Caco-2 (cell line): ENCODE data around the gene NSUN4. TPM values are rescaled to one million over a fixed set of nuclear protein-coding genes. Genes with fewer than 3 reads are reported as not detected.

Experiments used
- BruUV-seq: library from RNA; stranded (reverse); fragments of 400-500 nt; replicated peaks from 2 replicates; lab custom pipeline; 2021; lab: Mats Ljungman, UMichigan
- CTCF ChIA-PET: fragments of 300-600 bp; sonication (Branson Sonifier 250); formaldehyde crosslinking; loops from one replicate; lab custom pipeline; 2022; ENCODE audit warnings: antibody characterized with exemption; lab: Charles Lee
- POLR2A ChIA-PET: fragments of 300-600 bp; sonication (Branson Sonifier 250); formaldehyde crosslinking; loops from one replicate; lab custom pipeline; 2022; ENCODE audit warnings: antibody characterized with exemption; lab: Charles Lee
- DNase-seq, 2 experiments: peaks; one replicate each; pipeline versions ENCODE4 v3.0.0 to v3.0.0-alpha.2; 2020 to 2022
- H3K27me3 ChIP-seq: replicated peaks from 2 replicates; pipeline ENCODE4 v1.6.0; 2011; ENCODE audit warnings: low read length; ENCODE audit not compliant: control insufficient read depth, insufficient read depth
- H3K36me3 ChIP-seq: 2 replicates; pipeline ENCODE4 v1.5.1; 2011; ENCODE audit warnings: low read length; ENCODE audit not compliant: control insufficient read depth, insufficient read depth
- H3K4me1 ChIP-seq: fragments of 250-450 bp; sonication (Bioruptor Pico); 2 replicates; pipeline ENCODE4 v1.5.1; 2020; ENCODE audit warnings: mild to moderate bottlenecking
- H3K4me3 ChIP-seq: 2 replicates; pipeline ENCODE4 v1.5.1; 2011; ENCODE audit warnings: low read depth, mild to moderate bottlenecking, control low read depth, low read length
- H3K9me3 ChIP-seq: fragments of 250-450 bp; sonication (Bioruptor Pico); 2 replicates; pipeline ENCODE4 v1.5.1; 2020; ENCODE audit warnings: mild to moderate bottlenecking, moderate library complexity
- H3K27ac Mint-ChIP-seq: one replicate; pipeline ENCODE4 v1.8.0; 2022; ENCODE audit warnings: mixed read lengths; ENCODE audit not compliant: unreplicated experiment
- H3K27me3 Mint-ChIP-seq: one replicate; pipeline ENCODE4 v1.8.0; 2022; ENCODE audit warnings: mixed read lengths; ENCODE audit not compliant: insufficient read depth, unreplicated experiment
- H3K36me3 Mint-ChIP-seq: one replicate; pipeline ENCODE4 v1.8.0; 2022; ENCODE audit warnings: mild to moderate bottlenecking, mixed read lengths; ENCODE audit not compliant: insufficient read depth, unreplicated experiment
- H3K4me1 Mint-ChIP-seq: one replicate; pipeline ENCODE4 v1.8.0; 2022; ENCODE audit warnings: low read depth, mixed read lengths; ENCODE audit not compliant: unreplicated experiment
- H3K4me3 Mint-ChIP-seq: one replicate; pipeline ENCODE4 v1.8.0; 2022; ENCODE audit warnings: mild to moderate bottlenecking, moderate library complexity, mixed read lengths; ENCODE audit not compliant: unreplicated experiment
- H3K9me3 Mint-ChIP-seq: one replicate; pipeline ENCODE4 v1.8.0; 2022; ENCODE audit warnings: mixed read lengths; ENCODE audit not compliant: unreplicated experiment
- intact Hi-C: fragments of 100-400 bp; cut with micrococcal nuclease; formaldehyde crosslinking; loops from one replicate; pipeline ENCODE4 v1.10.0; 2022; ENCODE audit not compliant: unreplicated experiment
- total RNA-seq: library from RNA; stranded (reverse); gene quantifications from 2 replicates; pipeline ENCODE4 v1.2.3, GENCODE V29; 2022
- TF ChIP-seq, protein P1 (sequence below), 2 experiments: fragments of 200-600 bp in 1 of 2; IDR thresholded peaks; 1 replicate in 1 of 2; 2 replicates in 1 of 2; pipeline versions ENCODE4 v1.5.1 to v1.8.0; 2011 to 2022; ENCODE audit warnings: antibody characterized with exemption in 1 of 2, control low read depth in 1 of 2, inconsistent platforms in 1 of 2, low read depth in 1 of 2, low read length in 1 of 2, mild to moderate bottlenecking in 1 of 2, moderate library complexity in 1 of 2; ENCODE audit not compliant: insufficient read depth in 1 of 2, severe bottlenecking in 1 of 2, unreplicated experiment in 1 of 2

The NSUN4 gene
- total RNA-seq, 1 experiment from 2014 or later: 21.8 TPM

DNA sequence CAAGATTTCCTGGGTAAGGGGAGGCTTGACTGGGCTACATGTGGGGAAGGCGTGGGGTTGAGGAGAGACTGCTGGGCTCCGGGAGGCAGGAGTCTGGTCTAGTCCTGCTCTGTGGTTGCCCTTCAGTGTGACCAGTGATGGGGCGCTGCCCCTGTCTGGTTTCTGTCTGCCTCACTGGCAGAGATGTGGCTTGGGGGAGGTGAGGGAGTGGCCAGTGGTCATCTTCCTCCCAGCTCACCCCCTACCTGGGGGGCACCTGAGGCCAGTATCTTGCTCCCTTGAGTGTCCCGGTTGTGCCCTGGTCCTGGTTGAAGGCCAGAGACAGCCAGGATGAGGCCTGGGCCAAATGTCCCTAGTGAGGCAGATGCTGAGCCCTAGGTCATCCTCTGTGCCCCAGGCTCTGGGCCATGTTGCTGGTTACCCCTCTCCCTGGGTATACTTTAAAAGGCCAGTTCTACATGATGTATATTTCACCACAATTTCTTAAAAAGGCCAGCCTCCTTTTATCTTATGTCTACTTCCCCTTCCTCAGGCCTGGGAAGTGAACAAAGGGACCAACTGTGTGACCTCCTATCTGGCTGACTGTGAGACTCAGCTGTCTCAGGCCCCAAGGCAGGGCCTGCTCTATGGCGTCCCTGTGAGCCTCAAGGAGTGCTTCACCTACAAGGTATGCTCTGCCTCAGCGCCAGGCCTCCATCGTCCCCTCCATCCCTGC, 64.0 kb downstream of the NSUN4 start:
- no peaks in the 10 kb centered on the region for H3K36me3 Mint-ChIP-seq
- POLR2A ChIA-PET: no interaction called here
- intact Hi-C loops: no loop called here

DNA sequence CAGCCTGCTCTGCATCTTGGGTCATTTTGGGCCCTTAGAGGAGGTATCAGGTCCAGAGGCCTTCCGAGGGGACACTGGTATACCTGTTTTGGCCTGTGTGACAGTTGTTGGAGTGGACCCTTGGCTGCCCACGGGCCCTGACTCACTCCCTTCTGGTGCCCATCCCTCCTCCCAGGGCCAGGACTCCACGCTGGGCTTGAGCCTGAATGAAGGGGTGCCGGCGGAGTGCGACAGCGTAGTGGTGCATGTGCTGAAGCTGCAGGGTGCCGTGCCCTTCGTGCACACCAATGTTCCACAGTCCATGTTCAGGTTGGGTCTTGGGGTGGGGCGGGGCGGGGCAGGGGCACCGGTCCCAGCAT, 64.6 kb downstream of the NSUN4 start:
- peaks cover 5% of the 10 kb centered on the region; the same call in 1 of the 2 replicates for H3K4me1 ChIP-seq
- H3K27ac Mint-ChIP-seq: no peak overlapping the region
- intact Hi-C loops: no loop called here
- no TSS peak for BruUV-seq
- no peaks in the 10 kb centered on the region for H3K36me3 Mint-ChIP-seq
- H3K27me3 ChIP-seq: no peaks in the 10 kb centered on the region
- no peaks in the 10 kb centered on the region for H3K9me3 Mint-ChIP-seq
- H3K9me3 ChIP-seq: no peaks in the 10 kb centered on the region
- no peak for DNase-seq
- CTCF ChIA-PET: no interaction called here
- H3K4me3 Mint-ChIP-seq: no peak overlapping the region
- no peaks in the 10 kb centered on the region for H3K27me3 Mint-ChIP-seq
- POLR2A ChIA-PET: no interaction called here
- H3K4me3 ChIP-seq: no peak overlapping the region
- TF ChIP-seq, protein P1, sequence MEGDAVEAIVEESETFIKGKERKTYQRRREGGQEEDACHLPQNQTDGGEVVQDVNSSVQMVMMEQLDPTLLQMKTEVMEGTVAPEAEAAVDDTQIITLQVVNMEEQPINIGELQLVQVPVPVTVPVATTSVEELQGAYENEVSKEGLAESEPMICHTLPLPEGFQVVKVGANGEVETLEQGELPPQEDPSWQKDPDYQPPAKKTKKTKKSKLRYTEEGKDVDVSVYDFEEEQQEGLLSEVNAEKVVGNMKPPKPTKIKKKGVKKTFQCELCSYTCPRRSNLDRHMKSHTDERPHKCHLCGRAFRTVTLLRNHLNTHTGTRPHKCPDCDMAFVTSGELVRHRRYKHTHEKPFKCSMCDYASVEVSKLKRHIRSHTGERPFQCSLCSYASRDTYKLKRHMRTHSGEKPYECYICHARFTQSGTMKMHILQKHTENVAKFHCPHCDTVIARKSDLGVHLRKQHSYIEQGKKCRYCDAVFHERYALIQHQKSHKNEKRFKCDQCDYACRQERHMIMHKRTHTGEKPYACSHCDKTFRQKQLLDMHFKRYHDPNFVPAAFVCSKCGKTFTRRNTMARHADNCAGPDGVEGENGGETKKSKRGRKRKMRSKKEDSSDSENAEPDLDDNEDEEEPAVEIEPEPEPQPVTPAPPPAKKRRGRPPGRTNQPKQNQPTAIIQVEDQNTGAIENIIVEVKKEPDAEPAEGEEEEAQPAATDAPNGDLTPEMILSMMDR (IDR thresholded peaks at IDR 0.05; ENCODE audit: insufficient read depth in 1 of 2, low read depth in 1 of 2, low read length in 1 of 2, severe bottlenecking in 1 of 2, unreplicated experiment in 1 of 2): no peak
- H3K36me3 ChIP-seq: no peaks in the 10 kb centered on the region
- H3K4me1 Mint-ChIP-seq: peaks cover 5% of the 10 kb centered on the region

More for the DNA sequence above, 64.0 kb downstream of the NSUN4 start:
- CTCF ChIA-PET: no interaction called here
- H3K4me1 ChIP-seq: peaks cover 5% of the 10 kb centered on the region; the same call in 1 of the 2 replicates
- no peak overlapping the region for H3K4me3 ChIP-seq
- peaks cover 8% of the 10 kb centered on the region for H3K4me1 Mint-ChIP-seq
- H3K9me3 Mint-ChIP-seq: no peaks in the 10 kb centered on the region
- TF ChIP-seq, protein P1 (IDR thresholded peaks at IDR 0.05; ENCODE audit: insufficient read depth in 1 of 2, low read depth in 1 of 2, low read length in 1 of 2, severe bottlenecking in 1 of 2, unreplicated experiment in 1 of 2): no peak
- H3K27ac Mint-ChIP-seq: no peak overlapping the region
- H3K36me3 ChIP-seq: no peaks in the 10 kb centered on the region
- no peak overlapping the region for H3K4me3 Mint-ChIP-seq
- no TSS peak for BruUV-seq
- DNase-seq: no peak
- no peaks in the 10 kb centered on the region for H3K27me3 ChIP-seq
- H3K27me3 Mint-ChIP-seq: no peaks in the 10 kb centered on the region
- H3K9me3 ChIP-seq: no peaks in the 10 kb centered on the region

DNA sequence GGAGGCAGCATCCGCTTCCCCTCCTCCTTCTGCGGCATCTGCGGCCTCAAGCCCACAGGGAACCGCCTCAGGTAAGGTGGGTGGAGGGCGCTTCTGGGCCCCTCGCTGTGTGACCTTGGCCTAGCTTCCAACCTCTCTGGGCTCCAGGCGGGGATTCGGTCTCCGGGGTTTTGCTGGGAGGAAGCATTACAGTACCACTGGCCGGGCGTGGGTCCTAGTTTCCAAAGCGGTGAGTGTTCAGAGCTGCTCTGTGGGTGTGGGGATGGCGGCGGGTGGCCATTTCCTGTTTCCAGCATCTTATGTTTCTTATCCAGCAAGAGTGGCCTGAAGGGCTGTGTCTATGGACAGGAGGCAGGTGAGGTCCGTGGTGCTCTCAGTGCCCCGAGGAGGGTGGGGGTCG, 65.1 kb downstream of the NSUN4 start:
- ChIA-PET CTCF (interaction anchor here (0.6 kb wide), 1 partner anchor 9 kb away, joined by 4 read pairs; no protein-coding TSS in a partner anchor), POLR2A (no interaction called here)
- Histone ChIP-seq H3K27me3 (no peaks in the 10 kb centered on the region), H3K4me3 (no peak overlapping the region), H3K4me1 (peaks cover 5% of the 10 kb centered on the region; the same call in 1 of the 2 replicates), H3K36me3 (no peaks in the 10 kb centered on the region), H3K9me3 (no peaks in the 10 kb centered on the region)
- Mint-ChIP-seq H3K36me3 (no peaks in the 10 kb centered on the region), H3K27me3 (no peaks in the 10 kb centered on the region), H3K4me1 (no peaks in the 10 kb centered on the region), H3K9me3 (no peaks in the 10 kb centered on the region), H3K4me3 (no peak overlapping the region), H3K27ac (no peak overlapping the region)
- TF ChIP-seq, protein P1 (IDR thresholded peaks at IDR 0.05; ENCODE audit: insufficient read depth in 1 of 2, low read depth in 1 of 2, low read length in 1 of 2, severe bottlenecking in 1 of 2, unreplicated experiment in 1 of 2): no peak
- DNase-seq: no peak
- intact Hi-C loops: no loop called here
- no TSS peak for BruUV-seq
